H9 (cell line): Measurements from ENCODE around the gene KSR1. TPM values are rescaled to one million over a fixed set of nuclear protein-coding genes. Genes with fewer than 3 reads are reported as not detected.

Source experiments
- DNase-seq: peaks from one replicate; pipeline ENCODE4 v3.0.0-alpha.2; 2017
- H2AFZ ChIP-seq: one replicate; pipeline ENCODE4 v1.6.1; 2013; ENCODE audit warnings: mild to moderate bottlenecking, low read length, control low read depth, moderate library complexity
- H2AK5ac ChIP-seq: 2 replicates; pipeline ENCODE4 v1.6.1; 2013; ENCODE audit warnings: low read length, control low read depth, mixed read lengths; ENCODE audit not compliant: insufficient read length
- H2BK120ac ChIP-seq: one replicate; pipeline ENCODE4 v1.6.1; 2013; ENCODE audit warnings: low read depth, mild to moderate bottlenecking, low read length, control low read depth, inconsistent platforms; ENCODE audit not compliant: poor library complexity, severe bottlenecking
- H2BK12ac ChIP-seq: 2 replicates; pipeline ENCODE4 v1.6.1; 2013; ENCODE audit warnings: low read length, control low read depth, mixed read lengths, low read depth; ENCODE audit not compliant: insufficient read length
- H2BK15ac ChIP-seq: 2 replicates; pipeline ENCODE4 v1.6.1; 2013; ENCODE audit warnings: low read depth, low read length, control low read depth
- H2BK20ac ChIP-seq: one replicate; pipeline ENCODE4 v1.6.1; 2013; ENCODE audit warnings: low read depth, mild to moderate bottlenecking, low read length, control low read depth, inconsistent platforms; ENCODE audit not compliant: poor library complexity, severe bottlenecking
- H2BK5ac ChIP-seq: 2 replicates; pipeline ENCODE4 v1.6.1; 2013; ENCODE audit warnings: low read length, control low read depth, mixed read lengths; ENCODE audit not compliant: insufficient read length
- H3K14ac ChIP-seq: 2 replicates; pipeline ENCODE4 v1.6.1; 2013; ENCODE audit warnings: low read length, control low read depth; ENCODE audit not compliant: insufficient read depth
- H3K18ac ChIP-seq: 2 replicates; pipeline ENCODE4 v1.6.1; 2013; ENCODE audit warnings: low read depth, mild to moderate bottlenecking, mixed read lengths, low read length, control low read depth; ENCODE audit not compliant: insufficient read length
- H3K23ac ChIP-seq: 2 replicates; pipeline ENCODE4 v1.6.1; 2013; ENCODE audit warnings: low read length, control low read depth, mixed read lengths, low read depth; ENCODE audit not compliant: insufficient read length
- H3K23me2 ChIP-seq: 2 replicates; pipeline ENCODE4 v1.6.1; 2013; ENCODE audit warnings: low read depth, mild to moderate bottlenecking, mixed read lengths, low read length, control low read depth; ENCODE audit not compliant: insufficient read length, poor library complexity, severe bottlenecking
- H3K27ac ChIP-seq: 2 replicates; pipeline ENCODE4 v1.5.1; 2013; ENCODE audit warnings: low read length, control low read depth, mixed read lengths, low read depth; ENCODE audit not compliant: insufficient read length
- H3K27me3 ChIP-seq: 2 replicates; pipeline ENCODE4 v1.6.1; 2013; ENCODE audit warnings: low read length, control low read depth, inconsistent platforms; ENCODE audit not compliant: insufficient read depth
- H3K4ac ChIP-seq: 2 replicates; pipeline ENCODE4 v1.6.1; 2013; ENCODE audit warnings: low read depth, mild to moderate bottlenecking, control low read depth, inconsistent platforms, low read length, moderate library complexity
- H3K4me1 ChIP-seq: 2 replicates; pipeline ENCODE4 v1.6.1; 2013; ENCODE audit warnings: low read length, control low read depth, inconsistent platforms; ENCODE audit not compliant: insufficient read depth
- H3K4me2 ChIP-seq: 2 replicates; pipeline ENCODE4 v1.6.1; 2013; ENCODE audit warnings: low read length, control low read depth, mixed read lengths; ENCODE audit not compliant: insufficient read length, insufficient read depth
- H3K56ac ChIP-seq: 2 replicates; pipeline ENCODE4 v1.6.1; 2013; ENCODE audit warnings: low read depth, mild to moderate bottlenecking, mixed read lengths, low read length, control low read depth; ENCODE audit not compliant: insufficient read length
- H3K79me1 ChIP-seq: 2 replicates; pipeline ENCODE4 v1.6.1; 2013; ENCODE audit warnings: low read depth, mild to moderate bottlenecking, moderate library complexity, low read length, control low read depth, inconsistent platforms; ENCODE audit not compliant: insufficient read depth, poor library complexity, severe bottlenecking
- H3K79me2 ChIP-seq: 2 replicates; pipeline ENCODE4 v1.6.1; 2013; ENCODE audit warnings: low read length, control low read depth, inconsistent platforms; ENCODE audit not compliant: insufficient read depth
- H3K9ac ChIP-seq: 2 replicates; pipeline ENCODE4 v1.6.1; 2013; ENCODE audit warnings: low read length, control low read depth, mixed read lengths; ENCODE audit not compliant: insufficient read length; ENCODE audit errors: extremely low read depth
- H3K9me3 ChIP-seq: one replicate; pipeline ENCODE4 v1.6.1; 2013; ENCODE audit warnings: low read depth, low read length, inconsistent platforms; ENCODE audit not compliant: control insufficient read depth
- H3T11ph ChIP-seq: one replicate; pipeline ENCODE4 v1.6.1; 2013; ENCODE audit warnings: mild to moderate bottlenecking, low read length, control low read depth, inconsistent platforms
- H4K20me1 ChIP-seq: one replicate; pipeline ENCODE4 v1.6.1; 2013; ENCODE audit not compliant: control insufficient read depth, insufficient read length, insufficient read depth
- H4K5ac ChIP-seq: 2 replicates; pipeline ENCODE4 v1.6.1; 2013; ENCODE audit warnings: low read depth, mild to moderate bottlenecking, mixed read lengths, low read length, control low read depth; ENCODE audit not compliant: insufficient read length
- H4K8ac ChIP-seq: replicated peaks from 2 replicates; pipeline ENCODE4 v1.6.1; 2013; ENCODE audit warnings: low read length, control low read depth, mixed read lengths, low read depth; ENCODE audit not compliant: insufficient read length
- H4K91ac ChIP-seq: 2 replicates; pipeline ENCODE4 v1.6.1; 2013; ENCODE audit warnings: low read depth, mild to moderate bottlenecking, moderate library complexity, mixed read lengths, low read length, control low read depth; ENCODE audit not compliant: insufficient read length
- H3K27ac Mint-ChIP-seq, 3 experiments: 2 replicates in 2 of 3; 3 replicates in 1 of 3; pipeline ENCODE4 v1.8.0; 2020 to 2021; ENCODE audit warnings: mixed read lengths in 3 of 3, mild to moderate bottlenecking in 1 of 3, moderate library complexity in 1 of 3
- H3K27me3 Mint-ChIP-seq: 2 replicates; pipeline ENCODE4 v1.8.0; 2021; ENCODE audit warnings: low read depth, mild to moderate bottlenecking, moderate library complexity, mixed read lengths
- H3K36me3 Mint-ChIP-seq, 3 experiments: 2 replicates in 2 of 3; 3 replicates in 1 of 3; pipeline ENCODE4 v1.8.0; 2020 to 2021; ENCODE audit warnings: low read depth in 3 of 3, mixed read lengths in 3 of 3; ENCODE audit not compliant: insufficient read depth in 1 of 3
- H3K4me1 Mint-ChIP-seq, 2 experiments: 2 replicates each; pipeline ENCODE4 v1.8.0; 2020; ENCODE audit warnings: mixed read lengths in 2 of 2
- H3K4me3 Mint-ChIP-seq, 2 experiments: 2 replicates in 1 of 2; 3 replicates in 1 of 2; pipeline ENCODE4 v1.8.0; 2020 to 2021; ENCODE audit warnings: mild to moderate bottlenecking in 2 of 2, mixed read lengths in 2 of 2, moderate library complexity in 1 of 2
- H3K9me3 Mint-ChIP-seq, 2 experiments: 2 replicates in 1 of 2; 3 replicates in 1 of 2; pipeline ENCODE4 v1.8.0; 2020; ENCODE audit warnings: mild to moderate bottlenecking in 2 of 2, mixed read lengths in 2 of 2, moderate library complexity in 1 of 2
- CTCF ChIP-seq: fragments of 200-600 bp; sonication (generic); conservative IDR thresholded peaks from 3 replicates; pipeline ENCODE4 v1.8.0; 2021; ENCODE audit warnings: antibody characterized with exemption, mild to moderate bottlenecking
- WGBS: extraction: QIAGEN DNeasy Blood & Tissue Kit; methylation state at CpG from one replicate; pipeline ENCODE4 v1.1.7; 2013; ENCODE audit warnings: missing lambda C conversion rate, low lambda C conversion rate, mixed read lengths; ENCODE audit not compliant: insufficient read length; ENCODE audit errors: extremely low coverage; 5-methylcytosine and 5-hydroxymethylcytosine counted together
- total RNA-seq: library from RNA; stranded (reverse); gene quantifications from 2 replicates; pipeline ENCODE4 v1.2.1, GENCODE V29; 2021

Gene KSR1
- total RNA-seq, 1 experiment from 2014 or later: 44.9 TPM

GRCh38 chr17:27479838-27480237, 23.6 kb downstream of the KSR1 start:
- Histone ChIP-seq H2BK15ac (no peak overlapping the region), H2BK20ac (no peak overlapping the region), H4K8ac (no peak overlapping the region), H3K14ac (no peak overlapping the region; the same call in 1 of the 2 replicates), H3K18ac (no peak overlapping the region), H2AK5ac (no peak overlapping the region), H4K20me1 (peaks cover 4% of the 10 kb centered on the region), H2BK120ac (no peak overlapping the region), H4K91ac (no peak overlapping the region), H3T11ph (no peak overlapping the region), H3K23ac (no peak overlapping the region), H3K4me2 (no peak overlapping the region), H3K79me1 (peaks cover 2% of the 10 kb centered on the region), H4K5ac (no peak overlapping the region), H3K9me3 (no peaks in the 10 kb centered on the region), H3K4ac (no peak overlapping the region), H3K79me2 (peaks cover 13% of the 10 kb centered on the region; the same call in 1 of the 2 replicates), H2BK12ac (no peak overlapping the region), H3K27ac (no peak overlapping the region), H3K56ac (no peak overlapping the region), H3K4me1 (peaks cover 19% of the 10 kb centered on the region; the same call in 1 of the 2 replicates), H3K9ac (no peak overlapping the region), H2BK5ac (no peak overlapping the region), H2AFZ (no peak overlapping the region), H3K23me2 (no peaks in the 10 kb centered on the region), H3K27me3 (no peaks in the 10 kb centered on the region)
- H3K36me3 Mint-ChIP-seq: peaks cover 0 to 5% (median 0%) of the 10 kb centered on the region in 3 experiments; a peak in 1 of 7 replicates
- H3K4me1 Mint-ChIP-seq: peaks cover 62 to 71% of the 10 kb centered on the region in 2 experiments
- no peaks in the 10 kb centered on the region for H3K27me3 Mint-ChIP-seq
- WGBS: no CpG with 5 or more reads among the region's 3 CpGs
- peak overlapping the region; percentile 79 to 98 (median 90); a peak in 5 of 7 replicates for H3K27ac Mint-ChIP-seq
- DNase-seq: no peak
- peak overlapping the region in 1 of 2 experiments; percentile 65; a peak in 2 of 5 replicates for H3K4me3 Mint-ChIP-seq
- H3K9me3 Mint-ChIP-seq: no peaks in the 10 kb centered on the region
- TF ChIP-seq CTCF: no peak
